Fibroblast of the aortic adventitia (primary cell): Measurements from ENCODE around the gene TCERG1L. TPM values are rescaled to one million over a fixed set of nuclear protein-coding genes. Genes with fewer than 3 reads are reported as not detected.

Experiments used
- DNase-seq: peaks from one replicate; pipeline ENCODE4 v3.0.0-alpha.2; 2010; ENCODE audit warnings: low read depth
- H3K4me3 ChIP-seq: 2 replicates; pipeline ENCODE4 v1.5.1; 2011; ENCODE audit warnings: low read depth, mild to moderate bottlenecking, control low read depth, low read length, moderate library complexity
- CTCF ChIP-seq: IDR thresholded peaks from 2 replicates; pipeline ENCODE4 v1.5.1; 2011; ENCODE audit warnings: mild to moderate bottlenecking, low read length, control low read depth, inconsistent platforms; ENCODE audit not compliant: insufficient read depth
- total RNA-seq: library from RNA; depleted of rRNA; stranded (reverse); fragments of >200 nt; gene quantifications from 2 replicates; pipeline ENCODE4 v1.2.3, GENCODE V29; 2012; ENCODE audit warnings: low replicate concordance

Gene TCERG1L
- total RNA-seq, 1 donor = not detected

GRCh38 chr10:131224106-131224505 is 87.4 kb downstream of the TCERG1L start:
- DNase-seq = no peak
- no peak overlapping the region for H3K4me3 ChIP-seq
- TF ChIP-seq CTCF = no peak

- no peak for DNase-seq
- no peak for TF ChIP-seq CTCF
- no peak overlapping the region for H3K4me3 ChIP-seq
These were observed 88.1 kb downstream of the TCERG1L start for GRCh38 chr10:131223422-131223821.

GRCh38 chr10:131222986-131223385 is 88.5 kb downstream of the TCERG1L start:
- no peak for TF ChIP-seq CTCF
- no peak overlapping the region for H3K4me3 ChIP-seq
- DNase-seq = no peak

- DNase-seq = no peak
- H3K4me3 ChIP-seq = no peak overlapping the region
- no peak for TF ChIP-seq CTCF
These were observed 89.8 kb downstream of the TCERG1L start for GRCh38 chr10:131221632-131222277.

- no peak overlapping the region for H3K4me3 ChIP-seq
- no peak for TF ChIP-seq CTCF
- DNase-seq = no peak
These were observed 90.8 kb downstream of the TCERG1L start for GRCh38 chr10:131220601-131221171.

GRCh38 chr10:131219955-131220489 is 91.5 kb downstream of the TCERG1L start:
- no peak for TF ChIP-seq CTCF

GRCh38 chr10:131219584-131219886 is 92.0 kb downstream of the TCERG1L start:
- H3K4me3 ChIP-seq = no peak overlapping the region
- TF ChIP-seq CTCF = no peak
- no peak for DNase-seq

More at GRCh38 chr10:131219955-131220489, 91.5 kb downstream of the TCERG1L start:
- H3K4me3 ChIP-seq = no peak overlapping the region
- no peak for DNase-seq
